ENCODE results near the gene ATP2C2. TPM values are rescaled to one million over a fixed set of nuclear protein-coding genes. Genes with fewer than 3 reads are reported as not detected.

The ATP2C2 gene
- total RNA-seq, 4 donors from 2014 or later = 1.3 TPM; not detected in 3

DNA sequence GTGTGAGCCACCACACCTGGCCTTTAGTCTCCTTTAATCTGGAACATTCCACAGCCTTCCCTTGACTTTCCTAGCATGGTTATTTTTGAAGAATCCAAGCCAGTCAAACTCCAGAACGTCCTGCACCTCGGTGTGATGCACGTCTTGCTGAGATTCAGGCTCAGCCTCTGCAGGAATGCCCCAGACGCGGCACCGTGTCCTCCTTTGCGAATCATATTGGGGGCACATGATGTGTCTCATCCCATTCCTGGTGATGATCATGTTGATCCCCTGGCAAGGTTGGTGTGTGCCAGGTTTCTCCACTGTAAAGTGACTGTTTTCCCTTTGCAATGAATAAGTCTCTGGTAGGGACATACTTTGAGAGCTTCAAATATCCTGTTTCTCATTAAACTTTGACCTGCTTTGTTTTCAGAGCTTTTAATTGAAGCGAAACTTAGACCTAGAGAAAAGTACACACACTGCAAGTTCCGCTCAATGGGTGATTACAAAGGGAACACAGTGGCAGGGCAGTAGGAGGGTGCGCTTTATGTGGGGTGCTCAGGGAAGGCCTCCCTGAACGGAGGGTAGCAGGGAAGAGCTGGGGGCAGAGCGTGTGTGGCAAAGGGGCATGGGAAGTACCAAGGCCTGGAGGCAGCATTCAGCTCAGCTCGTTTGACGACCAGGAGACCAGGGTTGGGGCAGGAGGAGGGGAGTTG is 9.6 kb upstream of the ATP2C2 start:
- ATAC-seq (ENCODE audit: low FRiP score) (no peak), DNase-seq (ENCODE audit: low spot score) (no peak)
- TF ChIP-seq, protein P1, sequence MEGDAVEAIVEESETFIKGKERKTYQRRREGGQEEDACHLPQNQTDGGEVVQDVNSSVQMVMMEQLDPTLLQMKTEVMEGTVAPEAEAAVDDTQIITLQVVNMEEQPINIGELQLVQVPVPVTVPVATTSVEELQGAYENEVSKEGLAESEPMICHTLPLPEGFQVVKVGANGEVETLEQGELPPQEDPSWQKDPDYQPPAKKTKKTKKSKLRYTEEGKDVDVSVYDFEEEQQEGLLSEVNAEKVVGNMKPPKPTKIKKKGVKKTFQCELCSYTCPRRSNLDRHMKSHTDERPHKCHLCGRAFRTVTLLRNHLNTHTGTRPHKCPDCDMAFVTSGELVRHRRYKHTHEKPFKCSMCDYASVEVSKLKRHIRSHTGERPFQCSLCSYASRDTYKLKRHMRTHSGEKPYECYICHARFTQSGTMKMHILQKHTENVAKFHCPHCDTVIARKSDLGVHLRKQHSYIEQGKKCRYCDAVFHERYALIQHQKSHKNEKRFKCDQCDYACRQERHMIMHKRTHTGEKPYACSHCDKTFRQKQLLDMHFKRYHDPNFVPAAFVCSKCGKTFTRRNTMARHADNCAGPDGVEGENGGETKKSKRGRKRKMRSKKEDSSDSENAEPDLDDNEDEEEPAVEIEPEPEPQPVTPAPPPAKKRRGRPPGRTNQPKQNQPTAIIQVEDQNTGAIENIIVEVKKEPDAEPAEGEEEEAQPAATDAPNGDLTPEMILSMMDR (IDR thresholded peaks at IDR 0.05) = no peak

DNA sequence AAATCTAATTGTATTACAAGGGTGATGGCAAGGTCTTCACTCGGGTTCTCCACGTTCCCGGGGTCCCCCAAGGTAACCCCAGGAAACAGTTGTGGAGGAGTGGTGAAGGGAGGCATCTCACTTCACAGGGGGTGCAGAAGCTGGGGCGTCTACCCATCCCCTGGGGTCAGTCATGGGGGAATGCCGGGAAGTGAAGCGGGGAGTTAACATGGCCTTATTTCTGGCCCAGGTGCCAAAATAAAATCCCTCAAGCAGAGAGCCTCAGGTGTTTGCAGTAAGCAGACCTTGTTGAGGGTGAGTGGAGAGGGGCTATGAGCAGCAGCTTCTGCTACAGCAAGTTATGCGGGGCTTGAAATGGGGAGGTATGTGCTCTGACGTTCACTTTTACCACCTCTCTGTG is 9.0 kb upstream of the ATP2C2 start:
- TF ChIP-seq, protein P1 (IDR thresholded peaks at IDR 0.05) = no peak
- DNase-seq (ENCODE audit: low spot score) = no peak
- no peak for ATAC-seq (ENCODE audit: low FRiP score)

DNA sequence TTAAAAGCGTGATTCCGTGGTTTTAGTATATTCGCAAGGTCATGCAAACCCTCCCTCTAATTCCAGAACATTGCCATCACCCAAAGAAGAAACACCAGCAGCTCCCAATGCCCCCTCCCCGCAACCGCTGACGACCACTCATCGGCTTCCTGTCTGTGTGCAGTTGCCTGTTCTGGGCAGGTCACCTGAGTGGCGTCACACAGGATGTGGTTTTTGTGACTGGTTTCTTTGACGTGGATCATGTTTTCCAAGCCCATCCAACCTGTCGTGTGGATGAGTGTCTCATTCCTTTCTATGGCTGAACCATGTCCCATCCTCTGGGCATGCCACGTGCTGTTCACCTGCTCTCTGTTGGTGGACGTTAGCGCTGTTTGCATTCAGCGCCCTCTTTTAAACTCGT is 8.2 kb upstream of the ATP2C2 start:
- TF ChIP-seq, protein P1 (IDR thresholded peaks at IDR 0.05) = no peak
- no peak for ATAC-seq (ENCODE audit: low FRiP score)
- DNase-seq (ENCODE audit: low spot score) = no peak

DNA sequence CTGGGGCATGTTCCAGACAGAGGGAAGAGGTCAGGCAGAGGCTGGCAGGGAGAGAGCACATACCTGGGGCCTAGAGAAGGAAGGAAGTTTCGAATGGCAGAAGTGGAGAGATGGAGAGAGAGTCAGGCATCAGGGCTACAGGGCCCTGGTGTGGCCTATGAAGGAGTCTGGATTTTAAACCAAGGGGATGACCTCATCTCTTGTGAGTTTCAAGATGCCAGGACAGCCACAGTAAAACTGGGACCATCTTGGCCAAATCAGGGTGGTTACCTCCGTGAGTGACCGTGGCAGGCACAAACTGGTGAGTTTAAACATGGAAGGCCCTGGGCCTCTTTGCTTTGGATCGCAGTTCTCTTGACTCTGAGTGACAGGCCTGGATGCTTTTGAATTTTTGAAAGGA is 7.6 kb upstream of the ATP2C2 start:
- DNase-seq (ENCODE audit: low spot score) (no peak), ATAC-seq (ENCODE audit: low FRiP score) (no peak)
- TF ChIP-seq, protein P1 (IDR thresholded peaks at IDR 0.05) = no peak

DNA sequence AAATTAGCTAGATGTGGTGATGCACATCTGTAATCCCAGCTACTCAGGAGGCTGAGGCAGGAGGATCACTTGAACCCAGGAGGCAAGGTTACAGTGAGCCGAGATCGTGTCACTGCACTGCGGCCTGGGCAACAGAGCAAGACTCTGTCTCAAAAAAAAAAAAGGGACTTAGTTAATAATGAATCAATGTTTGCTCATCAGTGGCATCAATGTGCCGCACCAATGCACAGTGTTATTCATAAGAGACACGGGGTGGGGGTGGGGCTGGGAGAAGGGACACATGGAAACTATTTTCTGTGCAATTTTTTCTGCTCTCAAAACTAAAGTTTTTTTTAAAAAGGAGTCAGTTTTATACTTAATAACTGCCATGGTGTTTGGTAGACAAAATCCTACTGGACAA is 6.8 kb upstream of the ATP2C2 start:
- DNase-seq (ENCODE audit: low spot score) = no peak
- no peak for ATAC-seq (ENCODE audit: low FRiP score)
- TF ChIP-seq, protein P1 (IDR thresholded peaks at IDR 0.05) = no peak

DNA sequence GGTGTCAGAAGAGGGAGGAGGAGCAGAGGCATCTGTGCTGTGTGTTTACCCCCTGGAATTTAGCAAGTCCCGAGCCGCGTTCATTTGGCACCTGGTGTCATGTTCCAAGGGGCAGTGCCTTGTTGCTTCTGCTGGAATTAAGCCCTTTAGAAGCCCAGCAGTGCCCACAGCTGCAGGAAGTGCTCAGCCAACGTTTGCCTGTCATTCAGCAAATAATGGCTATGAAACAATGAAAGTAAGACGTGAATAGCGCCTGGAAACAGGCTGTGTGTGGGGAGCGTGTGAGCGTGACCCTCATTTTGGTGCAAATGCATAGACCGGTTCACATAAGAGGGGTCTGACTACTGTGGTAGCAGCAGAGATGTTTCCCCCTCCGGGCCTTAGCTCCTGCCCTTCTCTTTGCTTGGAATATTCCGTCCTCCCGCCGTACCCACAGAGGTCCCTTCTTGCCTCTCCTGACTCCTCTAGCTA is 5.8 kb upstream of the ATP2C2 start:
- DNase-seq (ENCODE audit: low spot score) = no peak
- TF ChIP-seq, protein P1 (IDR thresholded peaks at IDR 0.05) = no peak
- no peak for ATAC-seq (ENCODE audit: low FRiP score)

DNA sequence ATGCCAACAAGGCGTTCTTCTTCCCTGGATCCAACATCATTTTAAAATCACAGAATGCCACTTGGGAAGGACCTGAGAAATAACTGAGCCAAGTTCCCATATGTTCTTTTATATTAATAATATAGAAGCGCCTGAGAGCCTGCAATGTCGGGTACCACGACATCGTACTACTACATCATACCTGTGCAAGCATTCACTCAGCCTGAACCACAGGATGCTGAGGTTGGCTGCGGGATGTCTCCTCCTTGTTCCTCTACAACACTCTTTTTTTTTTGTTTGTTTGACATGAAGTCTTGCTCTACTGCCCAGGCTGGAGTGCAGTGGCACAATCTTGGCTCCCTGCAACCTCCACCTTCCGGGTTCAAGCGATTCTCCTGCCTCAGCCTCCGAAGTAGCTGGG is 2.1 kb upstream of the ATP2C2 start:
- ATAC-seq (ENCODE audit: low FRiP score) (no peak), DNase-seq (ENCODE audit: low spot score) (no peak)
- TF ChIP-seq, protein P1 (IDR thresholded peaks at IDR 0.05) = no peak
